Left renal pelvis (tissue), 4 donors: ENCODE results near the gene LINC01488. TPM values are rescaled to one million over a fixed set of nuclear protein-coding genes. Genes with fewer than 3 reads are reported as not detected.

Experiments
- DNase-seq, 4 donors: peaks; one replicate each; pipeline ENCODE4 v3.0.0-alpha.2; 2013; ENCODE audit warnings: low read depth in 4 of 4, low spot score in 3 of 4
- polyA plus RNA-seq, 4 donors: library from polyadenylated mRNA; unstranded; fragments of 120-200 nt; gene quantifications; one replicate each; pipeline ENCODE4 v1.2.1, GENCODE V29; 2013; ENCODE audit not compliant: insufficient read length in 4 of 4

LINC01488 gene
- polyA plus RNA-seq, 4 donors = 0.04 to 0.05 TPM; not detected in 2

GRCh38 chr11:69475141-69475865 is 6.2 kb upstream of the LINC01488 start:
- no peak for DNase-seq

GRCh38 chr11:69475866-69476471 is 5.5 kb upstream of the LINC01488 start:
- DNase-seq = no peak

- DNase-seq = no peak
These were observed 4.9 kb upstream of the LINC01488 start for GRCh38 chr11:69476509-69476961.

GRCh38 chr11:69477086-69477485 is 4.4 kb upstream of the LINC01488 start:
- no peak for DNase-seq

GRCh38 chr11:69479591-69480271 is 1.7 kb upstream of the LINC01488 start:
- DNase-seq = no peak

GRCh38 chr11:69480547-69481392 is 693 bp upstream of the LINC01488 start:
- no peak for DNase-seq

GRCh38 chr11:69482322-69482721 is 859 bp downstream of the LINC01488 start:
- DNase-seq = no peak

- no peak for DNase-seq
These were observed 1.7 kb downstream of the LINC01488 start for GRCh38 chr11:69483170-69483569.

- DNase-seq = no peak
These were observed 2.4 kb downstream of the LINC01488 start for GRCh38 chr11:69483691-69484426.

GRCh38 chr11:69484427-69485259 is 3.2 kb downstream of the LINC01488 start:
- no peak for DNase-seq

- DNase-seq = no peak
These were observed 4.0 kb downstream of the LINC01488 start for GRCh38 chr11:69485337-69486041.

GRCh38 chr11:69486056-69486772 is 4.8 kb downstream of the LINC01488 start:
- no peak for DNase-seq

GRCh38 chr11:69486773-69487291 is 5.4 kb downstream of the LINC01488 start:
- no peak for DNase-seq

- DNase-seq = no peak
These were observed 5.9 kb downstream of the LINC01488 start for GRCh38 chr11:69487391-69487790.

GRCh38 chr11:69487849-69488542 is 6.5 kb downstream of the LINC01488 start:
- no peak for DNase-seq

GRCh38 chr11:69488543-69488940 is 7.1 kb downstream of the LINC01488 start:
- no peak for DNase-seq
